ENCODE measurements around the gene MED13.
"Not testable (repeated sequence)": the region's sequence is repeated elsewhere in the genome, so short reads cannot be mapped to it uniquely, and the experiment has no call there.

Gene MED13

DNA sequence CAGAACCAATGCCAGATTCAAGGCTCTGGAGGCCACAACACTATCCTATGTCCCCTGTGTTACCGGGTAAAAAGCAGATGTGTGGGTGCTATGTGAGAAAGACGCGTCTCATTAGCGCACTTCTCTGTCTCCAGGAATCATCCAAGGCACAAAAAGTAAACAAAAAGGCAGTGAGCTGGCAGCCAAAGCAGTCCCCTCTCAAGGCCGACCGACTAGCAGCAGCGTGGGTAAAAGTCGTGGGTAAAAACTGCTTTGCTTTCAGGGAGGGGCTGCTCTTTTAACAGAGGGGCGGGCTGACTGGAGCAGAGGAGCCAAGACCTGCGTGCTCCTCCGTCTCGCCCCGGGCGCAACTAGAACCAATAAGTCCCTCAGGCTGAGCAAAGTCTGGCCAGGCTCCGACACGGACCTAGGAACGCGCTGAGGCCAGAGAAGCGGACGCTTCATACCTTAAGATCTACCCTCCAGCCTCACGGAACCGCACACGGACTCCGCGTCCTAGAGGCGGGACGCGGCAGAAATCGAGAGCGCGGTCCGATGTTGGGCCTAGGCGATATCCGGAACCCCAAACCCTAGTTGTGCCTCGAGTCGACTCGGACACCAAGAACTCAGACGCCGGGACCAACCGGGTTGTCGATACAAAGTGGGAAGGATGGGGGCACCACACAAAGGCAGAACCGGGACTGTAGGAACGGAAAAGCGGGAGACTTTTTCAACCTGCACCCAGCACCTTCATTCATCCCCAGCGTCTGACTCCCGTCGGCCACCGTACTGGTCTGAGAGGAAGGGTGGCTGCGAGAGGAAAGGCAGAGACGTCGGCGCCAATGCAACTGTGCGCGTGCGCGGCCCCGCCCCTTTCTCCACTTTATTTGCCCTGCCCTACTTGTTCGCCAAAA lies 137.6 kb downstream of the MED13 start, which contains the start of gene INTS2:
INTS2 (minus strand) TSS at position 775 of the 893 bp plus-strand sequence. CDS start 1,338 bp downstream, outside the sequence.
- peak; percentile 89 to 90 for DNase-seq (ENCODE audit: low read depth in 2 of 2, low spot score in 1 of 2)

DNA sequence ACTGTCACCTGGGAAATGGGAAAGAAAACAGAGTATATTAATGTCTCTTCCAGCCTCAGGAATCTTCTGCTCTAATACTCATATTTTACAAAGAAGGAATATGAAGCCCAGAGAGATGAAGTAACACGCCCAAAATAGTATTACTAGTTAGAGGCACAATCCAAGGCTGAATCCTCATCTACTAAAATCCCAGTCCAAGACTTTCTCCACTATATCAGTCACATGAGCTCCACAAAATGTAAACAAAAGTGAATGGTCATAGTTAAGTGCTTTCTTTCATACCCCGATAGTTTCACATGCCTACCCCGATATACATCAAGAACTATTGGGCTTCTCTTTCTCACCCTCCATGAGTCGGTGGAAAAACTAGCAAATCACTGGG lies 138.3 kb downstream of the MED13 start:
- DNase-seq (ENCODE audit: low read depth in 2 of 2, low spot score in 1 of 2), result no peak

DNA sequence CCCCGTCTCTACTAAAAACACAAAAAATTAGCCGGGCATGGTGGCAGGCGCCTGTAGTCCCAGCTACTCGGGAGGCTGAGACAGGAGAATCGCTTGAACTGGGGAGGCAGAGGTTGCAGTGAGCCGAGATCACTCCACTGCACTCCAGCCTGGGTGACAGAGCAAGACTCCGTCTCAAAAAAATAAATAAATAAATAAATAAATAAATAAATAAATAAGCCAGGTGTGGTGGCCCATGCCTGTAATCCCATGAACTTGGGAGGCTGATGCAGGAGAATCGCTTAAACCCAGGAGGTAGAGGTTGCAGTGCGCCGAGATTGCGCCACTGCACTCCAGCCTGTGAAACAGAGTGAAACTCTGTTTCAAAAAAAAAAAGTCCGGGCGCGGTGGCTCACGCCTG lies 149.9 kb downstream of the MED13 start:
- not testable (repeated sequence) for DNase-seq (ENCODE audit: low read depth in 2 of 2, low spot score in 1 of 2)

DNA sequence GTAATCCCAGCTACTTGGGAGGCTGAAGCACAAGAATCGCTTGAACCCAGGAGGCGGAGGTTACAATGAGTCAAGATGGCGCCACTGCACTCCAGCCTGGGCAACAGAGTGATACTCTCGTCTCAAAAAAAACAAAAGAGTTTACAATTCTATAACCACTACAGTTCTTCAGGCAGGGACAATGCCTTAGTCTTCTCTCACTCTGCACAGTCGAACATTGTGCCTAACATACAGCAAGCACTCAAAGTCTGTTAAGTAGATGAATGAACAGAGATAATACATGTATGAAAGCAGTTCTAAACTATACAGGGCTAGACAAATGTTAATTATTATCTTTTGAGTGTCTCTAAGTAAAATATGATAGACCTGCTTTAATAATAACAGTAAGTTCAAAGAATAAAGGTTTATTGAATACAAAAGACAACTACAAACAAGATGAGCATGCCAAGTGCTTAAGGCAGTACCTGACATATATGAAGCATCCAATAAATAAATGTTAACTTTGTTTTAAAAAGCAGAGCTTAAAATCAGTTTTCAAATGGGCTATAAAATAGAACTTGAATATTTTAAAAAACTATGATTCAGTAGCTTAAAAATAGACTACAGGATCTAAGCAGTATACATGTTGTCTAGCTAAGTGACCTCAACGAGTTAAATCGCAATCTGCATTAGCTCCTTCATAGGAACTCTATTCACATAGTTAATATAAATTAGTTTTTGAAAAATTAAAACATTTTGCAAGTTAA lies 156.6 kb downstream of the MED13 start:
- no peak for DNase-seq (ENCODE audit: low read depth in 2 of 2, low spot score in 1 of 2)

DNA sequence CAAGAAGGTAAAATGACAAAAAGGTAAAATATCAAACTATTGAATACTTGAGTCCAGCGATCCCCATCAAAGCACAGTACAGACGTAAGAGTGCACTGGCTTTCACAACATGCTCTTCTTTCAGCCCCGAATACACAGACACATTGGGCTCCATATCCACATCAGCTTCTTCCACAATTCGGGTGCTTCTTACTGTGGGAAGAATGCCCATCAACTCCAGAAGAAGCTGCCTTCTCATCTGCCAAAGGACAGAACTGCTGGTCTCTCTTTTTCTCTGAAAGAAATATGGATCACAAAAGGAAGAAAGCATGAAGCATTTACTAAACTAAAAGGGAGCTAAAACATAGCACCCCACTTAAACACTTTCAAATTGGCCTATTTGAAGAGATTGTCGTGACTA lies 157.7 kb downstream of the MED13 start:
- no peak for DNase-seq (ENCODE audit: low read depth in 2 of 2, low spot score in 1 of 2)

DNA sequence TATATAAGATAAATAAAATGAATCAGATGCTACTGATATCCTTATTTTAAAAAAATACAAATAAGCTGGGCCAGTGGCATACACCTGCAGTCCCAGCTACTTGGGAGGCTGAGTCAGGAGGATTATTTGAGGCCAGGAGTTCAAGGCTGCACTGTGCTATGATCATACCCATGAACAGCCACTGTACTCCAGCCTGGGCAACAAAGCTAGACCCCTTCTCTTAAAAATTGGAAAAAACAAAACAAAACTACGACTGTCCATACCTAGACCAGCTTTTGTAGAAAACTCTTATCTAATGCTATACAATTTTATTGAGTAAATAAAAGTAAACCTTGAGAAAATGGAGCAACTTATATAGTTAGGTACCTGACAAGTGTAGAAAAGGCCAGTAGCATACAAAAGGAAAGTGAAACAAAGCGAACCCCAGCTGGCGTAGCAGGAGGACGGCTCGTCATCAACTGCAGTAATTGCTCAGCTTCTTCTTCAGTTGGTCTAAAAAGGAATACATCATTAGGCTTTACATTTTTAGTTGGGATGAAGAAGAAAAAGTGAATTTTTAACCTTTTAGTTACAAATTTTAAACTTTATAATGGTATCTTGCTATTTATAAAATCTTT lies 160.9 kb downstream of the MED13 start:
- no peak for DNase-seq (ENCODE audit: low read depth in 2 of 2, low spot score in 1 of 2)

DNA sequence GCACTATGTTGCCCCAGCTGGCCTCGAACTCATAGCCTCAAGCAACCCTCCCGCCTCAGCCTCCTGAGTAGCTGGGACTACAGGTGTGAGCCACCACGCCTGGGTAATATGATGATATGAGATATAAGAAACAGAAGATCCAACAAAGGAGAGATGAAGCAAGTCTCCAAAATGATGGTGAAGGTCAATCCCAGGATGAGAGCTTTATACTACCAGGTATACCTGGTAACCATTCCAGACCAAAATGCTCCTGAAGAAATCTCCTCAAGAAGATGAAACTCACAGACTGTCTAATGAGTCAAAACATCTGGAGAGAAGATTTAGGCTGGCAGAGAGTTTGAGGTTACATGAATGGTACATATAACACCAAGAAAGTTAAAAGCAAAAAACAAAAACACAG lies 161.8 kb downstream of the MED13 start:
- no peak for DNase-seq (ENCODE audit: low read depth in 2 of 2, low spot score in 1 of 2)

DNA sequence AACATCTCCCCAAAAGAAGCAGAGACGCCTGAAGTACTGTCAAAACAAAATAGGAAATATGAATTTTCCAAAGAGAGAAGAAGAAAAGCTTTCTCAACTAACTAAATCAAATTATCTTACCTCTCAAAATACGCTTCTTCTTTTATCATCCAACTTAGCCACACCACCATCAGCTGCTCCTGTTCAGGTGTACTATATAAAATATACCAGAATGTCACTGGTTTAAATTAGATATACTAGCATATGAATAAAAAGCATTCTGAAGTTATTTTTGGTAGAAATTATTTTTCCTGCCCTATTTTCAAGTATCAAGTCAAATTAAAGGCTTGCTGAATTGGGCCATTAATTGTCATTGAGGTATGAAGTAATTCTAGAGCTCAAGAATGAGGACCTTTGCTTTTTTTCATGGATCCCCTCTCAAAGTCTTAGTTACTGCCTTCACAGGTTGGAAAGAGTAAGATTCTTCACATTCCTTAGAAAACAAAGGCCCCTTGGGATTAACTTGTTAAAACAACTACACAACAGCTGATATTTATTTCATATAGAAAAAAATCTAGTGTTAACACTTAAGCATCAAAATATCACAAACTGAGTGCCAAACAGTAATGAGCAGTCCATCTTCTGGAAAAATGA lies 167.4 kb downstream of the MED13 start:
- DNase-seq (ENCODE audit: low read depth in 2 of 2, low spot score in 1 of 2), result no peak

DNA sequence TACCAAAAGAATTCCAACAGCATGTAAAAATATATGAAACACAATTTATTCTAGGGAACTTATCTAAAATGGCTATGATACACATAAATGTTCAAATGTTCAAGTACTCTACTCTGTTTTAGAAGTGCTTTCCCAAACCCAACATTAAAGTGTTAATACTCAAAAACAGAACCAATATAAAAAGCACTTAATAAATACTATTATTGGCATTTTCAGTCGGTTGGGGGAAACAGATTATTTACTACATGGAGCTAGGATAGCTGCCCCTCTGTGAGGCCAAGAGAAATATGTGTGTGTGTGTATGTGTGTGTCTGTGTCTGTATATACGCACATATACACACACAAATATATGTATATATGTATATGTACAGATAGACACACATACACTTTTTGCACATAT lies 169.7 kb downstream of the MED13 start:
- DNase-seq (ENCODE audit: low read depth in 2 of 2, low spot score in 1 of 2), result no peak

DNA sequence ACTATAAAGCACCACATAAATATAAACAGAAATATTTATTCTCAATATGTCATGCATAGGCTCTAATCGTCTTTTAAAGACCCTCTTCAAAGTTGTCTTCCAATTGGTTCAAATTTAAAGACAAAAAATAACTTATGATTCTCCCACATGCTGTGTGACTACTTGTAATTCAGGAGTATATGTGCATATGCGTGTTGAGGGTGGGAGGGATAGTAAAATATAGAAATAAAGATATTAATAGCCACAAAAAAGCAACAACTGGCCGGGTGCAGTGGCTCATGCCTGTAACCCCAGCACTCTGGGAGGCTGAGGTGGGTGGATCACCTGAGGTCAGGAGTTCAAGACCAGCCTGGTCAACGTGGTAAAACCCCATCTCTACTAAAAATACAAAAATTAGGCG lies 170.8 kb downstream of the MED13 start:
- not testable (repeated sequence) for DNase-seq (ENCODE audit: low read depth in 2 of 2, low spot score in 1 of 2)
